K562 (cell line): ENCODE data around the gene ADORA1. TPM values are rescaled to one million over a fixed set of nuclear protein-coding genes. Genes with fewer than 3 reads are reported as not detected.

Source experiments
- ATAC-seq: fragments of 200-7000 bp; cut with Tn5 transposase; 3 replicates; pipeline ENCODE4 v1.9.1; 2020; ENCODE audit warnings: moderate library complexity
- BruUV-seq: library from RNA; stranded (reverse); fragments of 400-500 nt; replicated peaks from 2 replicates; lab custom pipeline; 2021; lab: Mats Ljungman, UMichigan
- CTCF ChIA-PET: fragments of 300-600 bp; formaldehyde crosslinking; extraction: SDS; loops from one replicate; lab custom pipeline; 2021; ENCODE audit warnings: low intra/inter-chr PET ratio; lab: Yijun Ruan, JAX
- POLR2A ChIA-PET: fragments of 300-600, 350-650 bp; sonication (Branson Sonifier 250); formaldehyde crosslinking; extraction: SDS; loops from one replicate; lab custom pipeline; 2021; ENCODE audit warnings: antibody characterized with exemption, inconsistent platforms; lab: Yijun Ruan, JAX
- DNase-seq, 4 experiments: peaks; one replicate each; pipeline versions ENCODE4 v3.0.0 to v3.0.0-alpha.2; 2011 to 2018; ENCODE audit warnings: low spot score in 3 of 4, mixed read lengths in 3 of 4; ENCODE audit errors: extremely low read depth in 1 of 4
- FAIRE-seq: peaks from 2 replicates; lab custom pipeline; 2011; peaks lifted over from hg19 to GRCh38; lab: Jason Lieb, UNC
- H2AFZ ChIP-seq: 2 replicates; pipeline ENCODE4 v1.6.0; 2011; ENCODE audit warnings: low read depth, low read length, control low read depth, inconsistent platforms
- H3K27ac ChIP-seq: fragments of 200-600 bp; 3 replicates; pipeline ENCODE4 v1.8.0; 2011; ENCODE audit warnings: low read depth, mild to moderate bottlenecking, control low read depth, inconsistent platforms, low read length, moderate library complexity, mixed read lengths; ENCODE audit errors: extremely low read depth
- H3K27me3 ChIP-seq, 2 experiments: fragments of 300-600 bp in 1 of 2; 2 replicates in 1 of 2; 3 replicates in 1 of 2; pipeline versions ENCODE4 v1.6.0 to v1.8.0; 2011; ENCODE audit warnings: inconsistent platforms in 2 of 2, low read length in 2 of 2, mild to moderate bottlenecking in 1 of 2, mixed read lengths in 1 of 2, moderate library complexity in 1 of 2; ENCODE audit not compliant: control insufficient read depth in 2 of 2, insufficient read depth in 2 of 2
- H3K36me3 ChIP-seq: fragments of 300-600 bp; 3 replicates; pipeline ENCODE4 v1.8.0; 2011; ENCODE audit warnings: mild to moderate bottlenecking, low read length, inconsistent platforms; ENCODE audit not compliant: control insufficient read depth, insufficient read depth
- H3K4me1 ChIP-seq, 2 experiments: fragments of 200-600 bp in 1 of 2; replicated peaks in 1 of 2; 2 replicates in 1 of 2; 3 replicates in 1 of 2; pipeline versions ENCODE4 v1.5.1 to v1.8.0; 2011; ENCODE audit warnings: inconsistent platforms in 2 of 2, low read length in 2 of 2, mild to moderate bottlenecking in 1 of 2, mixed read lengths in 1 of 2, moderate library complexity in 1 of 2; ENCODE audit not compliant: control insufficient read depth in 2 of 2, insufficient read depth in 2 of 2
- H3K4me2 ChIP-seq: 2 replicates; pipeline ENCODE4 v1.6.1; 2011; ENCODE audit warnings: low read length, control low read depth, inconsistent platforms, mixed read lengths; ENCODE audit not compliant: insufficient read depth
- H3K4me3 ChIP-seq: fragments of 200-600 bp; sonication (generic), shearing (Covaris generic); 2 replicates; pipeline ENCODE4 v1.5.1; 2016; ENCODE audit warnings: control low read depth, inconsistent platforms
- H3K79me2 ChIP-seq: fragments of 200-600 bp; 3 replicates; pipeline ENCODE4 v1.8.0; 2011; ENCODE audit warnings: low read length, inconsistent platforms; ENCODE audit not compliant: control insufficient read depth, insufficient read depth
- H3K9ac ChIP-seq, 2 experiments: 2 replicates each; pipeline versions ENCODE4 v1.6.0 to v1.6.1; 2011; ENCODE audit warnings: low read depth in 2 of 2, low read length in 2 of 2, control low read depth in 1 of 2, inconsistent platforms in 1 of 2, mild to moderate bottlenecking in 1 of 2, mixed read lengths in 1 of 2; ENCODE audit not compliant: insufficient read depth in 1 of 2
- H3K9me1 ChIP-seq: one replicate; pipeline ENCODE4 v1.6.0; 2011; ENCODE audit warnings: inconsistent platforms, mild to moderate bottlenecking, low read length, moderate library complexity; ENCODE audit not compliant: control insufficient read depth, insufficient read depth
- H3K9me3 ChIP-seq: replicated peaks from 2 replicates; pipeline ENCODE4 v1.5.1; 2011; ENCODE audit warnings: low read depth, low read length, inconsistent platforms; ENCODE audit not compliant: control insufficient read depth, insufficient read depth
- H4K20me1 ChIP-seq: replicated peaks from 2 replicates; pipeline ENCODE4 v1.6.1; 2011; ENCODE audit warnings: low read length, inconsistent platforms, mixed read lengths; ENCODE audit not compliant: control insufficient read depth, insufficient read depth
- ATF6 ChIP-seq: sonication (generic); formaldehyde crosslinking; IDR thresholded peaks from 2 replicates; pipeline ENCODE4 v1.4.0; 2020; ENCODE audit warnings: mild to moderate bottlenecking, missing genetic modification reagents
- CAMTA2 ChIP-seq: fragments of 250-450 bp; sonication (Bioruptor Pico); conservative IDR thresholded peaks from 2 replicates; pipeline ENCODE4 v1.5.1; 2022
- CEBPB ChIP-seq: fragments of 450-650 bp; IDR thresholded peaks from 2 replicates; pipeline ENCODE4 v1.6.1; 2016; ENCODE audit warnings: missing genetic modification characterization, missing compliant biosample characterization
- CEBPG ChIP-seq, 3 experiments: fragments of 200-800 bp in 1 of 3; sonication (Bioruptor generic) in 1 of 3; sonication (generic) in 1 of 3; formaldehyde crosslinking in 1 of 3; IDR thresholded peaks in 2 of 3; conservative IDR thresholded peaks in 1 of 3; 2 replicates each; pipeline versions ENCODE4 v1.6.1 to v1.8.0; 2016 to 2022; ENCODE audit warnings: missing compliant biosample characterization in 2 of 3, missing genetic modification characterization in 2 of 3, mild to moderate bottlenecking in 1 of 3, missing genetic modification reagents in 1 of 3
- CREB1 ChIP-seq, 2 experiments: sonication (generic) in 1 of 2; formaldehyde crosslinking in 1 of 2; IDR thresholded peaks; 2 replicates each; pipeline versions ENCODE4 v1.6.1 to v1.8.0; 2012 to 2022; ENCODE audit warnings: inconsistent platforms in 1 of 2, mild to moderate bottlenecking in 1 of 2, missing genetic modification reagents in 1 of 2, moderate library complexity in 1 of 2
- HMGN3 ChIP-seq: IDR thresholded peaks from 2 replicates; pipeline ENCODE4 v1.6.1; 2011; ENCODE audit warnings: borderline replicate concordance, low read depth, mild to moderate bottlenecking, mixed read lengths, low read length; ENCODE audit not compliant: insufficient read length; ENCODE audit errors: extremely low read depth
- MAX ChIP-seq: sonication (generic); formaldehyde crosslinking; IDR thresholded peaks from 2 replicates; pipeline ENCODE4 v1.9.0; 2022; ENCODE audit warnings: mild to moderate bottlenecking, missing genetic modification reagents
- PHF8 ChIP-seq: fragments of 200-600 bp; sonication (generic); IDR thresholded peaks from 2 replicates; pipeline ENCODE4 v1.6.1; 2012; ENCODE audit warnings: mixed run types, mild to moderate bottlenecking, inconsistent platforms, low read length, moderate library complexity, borderline replicate concordance
- PRMT5 ChIP-seq: sonication (generic); formaldehyde crosslinking; IDR thresholded peaks from 2 replicates; pipeline ENCODE4 v1.5.0; 2020; ENCODE audit warnings: missing genetic modification reagents
- SAFB ChIP-seq: fragments of 200-400 bp; formaldehyde crosslinking; IDR thresholded peaks from 2 replicates; pipeline ENCODE4 v1.6.1; 2017; ENCODE audit warnings: low read depth, low read length, borderline replicate concordance
- TAF15 ChIP-seq: fragments of 200-400 bp; formaldehyde crosslinking; IDR thresholded peaks from 2 replicates; pipeline ENCODE4 v1.6.1; 2017; ENCODE audit warnings: mild to moderate bottlenecking, low read depth, low read length, moderate library complexity
- TFAP4 ChIP-seq: sonication (generic); formaldehyde crosslinking; IDR thresholded peaks from 2 replicates; pipeline ENCODE4 v1.8.0; 2022; ENCODE audit warnings: missing genetic modification reagents, mild to moderate bottlenecking, moderate library complexity, borderline replicate concordance
- ZBTB7A ChIP-seq: IDR thresholded peaks from 2 replicates; pipeline ENCODE4 v1.6.1; 2011; ENCODE audit warnings: low read depth, mild to moderate bottlenecking, low read length, moderate library complexity, borderline replicate concordance; ENCODE audit not compliant: control insufficient read depth
- ZFX ChIP-seq: sonication (generic); formaldehyde crosslinking; IDR thresholded peaks from 2 replicates; pipeline ENCODE4 v1.8.0; 2022; ENCODE audit warnings: mild to moderate bottlenecking, missing genetic modification reagents, moderate library complexity
- ZKSCAN3 ChIP-seq: fragments of 250-450 bp; sonication (Bioruptor Pico); IDR thresholded peaks from 2 replicates; pipeline ENCODE4 v1.4.0; 2020
- ZNF121 ChIP-seq: sonication (generic); formaldehyde crosslinking; conservative IDR thresholded peaks from 2 replicates; pipeline ENCODE4 v1.8.0; 2022; ENCODE audit warnings: missing genetic modification reagents
- ZNF24 ChIP-seq: fragments of 450-650 bp; IDR thresholded peaks from 2 replicates; pipeline ENCODE4 v1.6.1; 2016
- ZNF277 ChIP-seq: fragments of 250-450 bp; sonication (Bioruptor Pico); IDR thresholded peaks from 2 replicates; pipeline ENCODE4 v1.8.0; 2022; ENCODE audit warnings: inconsistent platforms, mild to moderate bottlenecking, moderate library complexity, borderline replicate concordance
- WGBS: fragments of 100-300 bp; shearing (Covaris generic); methylation state at CpG from one replicate; pipeline ENCODE4 v1.1.6; 2016; ENCODE audit warnings: low coverage, mixed read lengths; ENCODE audit not compliant: insufficient coverage; ENCODE audit errors: missing lambda C conversion rate; 5-methylcytosine and 5-hydroxymethylcytosine counted together
- in situ Hi-C: fragments of 300-500 bp; cut with MboI; formaldehyde crosslinking; loops from 4 replicates; pipeline ENCODE4 v1.15.0; 2018; ENCODE audit warnings: inconsistent platforms, mixed read lengths
- intact Hi-C: fragments of 100-400 bp; cut with micrococcal nuclease; formaldehyde crosslinking; loops from 2 replicates; pipeline ENCODE4 v1.14.2; 2022
- polyA plus RNA-seq, 8 experiments: library from polyadenylated mRNA; depleted of rRNA in 4 of 8; stranded (reverse) in 5 of 8; unstranded in 3 of 8; fragments of >200 nt; fragmentation: Nextera tagmentation in 2 of 8; fragmentation: Illumina TruSeq in 1 of 8; extraction: Ambion mirVana in 2 of 8; extraction: Trizol in 1 of 8; gene quantifications; 2 replicates each; pipeline versions ENCODE4 v1.2.1 to v1.2.3, GENCODE V29; 2011 to 2014; ENCODE audit warnings: inconsistent platforms in 1 of 8, missing spikeins in 1 of 8
- total RNA-seq, 7 experiments: library from RNA; depleted of rRNA in 6 of 7; stranded (reverse); fragments of >200 nt in 6 of 7; fragmentation: Illumina TruSeq in 2 of 7; extraction: Trizol in 2 of 7; gene quantifications; 2 replicates each; pipeline versions ENCODE4 v1.2.1 to v1.2.3, GENCODE V29; 2011 to 2021; ENCODE audit warnings: low replicate concordance in 1 of 7

ADORA1 gene
- total and polyA plus RNA-seq, 9 of the 15 experiments (the other 6 are each of a cell fraction or from before 2014, with no cell fraction given) = not detected

GRCh38 chr1:203136409-203137042, 9.0 kb downstream of the ADORA1 start:
- no peak for DNase-seq
- CTCF ChIA-PET = no interaction called here
- in situ Hi-C loops = no loop called here
- H3K4me1 ChIP-seq = no peaks in the 10 kb centered on the region
- FAIRE-seq = no peak
- H3K4me3 ChIP-seq = no peak overlapping the region
- intact Hi-C loops = no loop called here
- H3K79me2 ChIP-seq = no peaks in the 10 kb centered on the region
- H3K27me3 ChIP-seq = peaks cover 25 to 66% of the 10 kb centered on the region in 2 experiments
- no peaks in the 10 kb centered on the region for H3K9me3 ChIP-seq
- POLR2A ChIA-PET = no interaction called here
- no peak overlapping the region for H3K9ac ChIP-seq
- no peak overlapping the region for H3K27ac ChIP-seq
- peak; percentile 46; the same call in 2 of the 3 replicates for ATAC-seq
- no peaks in the 10 kb centered on the region for H3K36me3 ChIP-seq
- WGBS = 0% methylated on average over 1 of the region's 1 CpG
- BruUV-seq = no TSS peak
- 0 out of 2 replicates have a peak, but pooled peaks cover 3% of the 10 kb centered on the region for H4K20me1 ChIP-seq
- H3K4me2 ChIP-seq = no peak overlapping the region
- H3K9me1 ChIP-seq = no peaks in the 10 kb centered on the region
- no peak overlapping the region for H2AFZ ChIP-seq
- TF ChIP-seq CEBPG (CRISPR knock-in tag; IDR thresholded peaks at IDR 0.05) (no peak), CEBPG (tag; conservative IDR thresholded peaks at IDR 0.05 in 1 of 2, IDR thresholded peaks at IDR 0.05 in 1 of 2) (no peak), SAFB (no peak), ATF6 (CRISPR knock-in tag) (no peak), ZBTB7A (no peak), MAX (CRISPR knock-in tag) (no peak), ZKSCAN3 (CRISPR knock-in tag) (no peak), TAF15 (no peak), TFAP4 (no peak), ZNF121 (peak; percentile 58), PRMT5 (CRISPR knock-in tag) (no peak), PHF8 (no peak), HMGN3 (no peak), ZFX (CRISPR knock-in tag) (no peak), ZNF24 (peak; percentile 91), CEBPB (tag) (no peak), ZNF277 (CRISPR knock-in tag) (no peak), CAMTA2 (CRISPR knock-in tag) (no peak), CREB1 (IDR thresholded peaks at IDR 0.05) (no peak), CREB1 (CRISPR knock-in tag; IDR thresholded peaks at IDR 0.05) (no peak)
